SU-DHL-6 (cell line): Measurements from ENCODE around the gene ERBB2.

Experiments
- H2AFZ ChIP-seq: fragments of 200-600 bp; sonication (generic); 2 replicates; pipeline ENCODE4 v1.6.1; 2014; ENCODE audit warnings: low read depth, mild to moderate bottlenecking, moderate library complexity, mixed read lengths, antibody characterized with exemption, low read length; ENCODE audit not compliant: severe bottlenecking
- H3F3A ChIP-seq: fragments of 200-600 bp; shearing (Covaris generic); 2 replicates; pipeline ENCODE4 v1.6.0; 2016; ENCODE audit warnings: antibody characterized with exemption, mild to moderate bottlenecking; ENCODE audit not compliant: insufficient read depth
- H3K27ac ChIP-seq: fragments of 200-600 bp; sonication (generic); 2 replicates; pipeline ENCODE4 v1.5.1; 2016; ENCODE audit warnings: low read depth, mild to moderate bottlenecking, low read length, moderate library complexity, mixed read lengths
- H3K27me3 ChIP-seq: fragments of 200-600 bp; sonication (generic), shearing (Covaris generic); 2 replicates; pipeline ENCODE4 v1.6.0; 2014; ENCODE audit warnings: mild to moderate bottlenecking, low read length
- H3K36me3 ChIP-seq: fragments of 200-600 bp; sonication (generic); 2 replicates; pipeline ENCODE4 v1.6.1; 2014; ENCODE audit warnings: mild to moderate bottlenecking, low read length, mixed read lengths
- H3K4me2 ChIP-seq: fragments of 300-600, 200-600 bp; shearing (Covaris generic), sonication (generic); 2 replicates; pipeline ENCODE4 v1.6.0; 2014; ENCODE audit warnings: low read length, low read depth, mild to moderate bottlenecking; ENCODE audit not compliant: poor library complexity, severe bottlenecking
- H3K4me3 ChIP-seq: fragments of 200-600 bp; sonication (generic); 2 replicates; pipeline ENCODE4 v1.5.1; 2014; ENCODE audit warnings: antibody characterized with exemption, low read length, mild to moderate bottlenecking, mixed read lengths; ENCODE audit not compliant: insufficient read depth, poor library complexity, severe bottlenecking
- H3K79me2 ChIP-seq: fragments of 200-600 bp; sonication (generic); 2 replicates; pipeline ENCODE4 v1.6.1; 2014; ENCODE audit warnings: mild to moderate bottlenecking, low read length, moderate library complexity; ENCODE audit not compliant: insufficient read depth
- H3K9ac ChIP-seq: fragments of 200-600 bp; sonication (generic); 2 replicates; pipeline ENCODE4 v1.7.0; 2014; ENCODE audit warnings: mild to moderate bottlenecking, low read length
- H3K9me2 ChIP-seq: fragments of 200-600 bp; sonication (generic); replicated peaks from 2 replicates; pipeline ENCODE4 v1.6.1; 2014; ENCODE audit warnings: low read length; ENCODE audit not compliant: insufficient read depth
- H3K9me3 ChIP-seq: fragments of 200-600 bp; sonication (generic); 2 replicates; pipeline ENCODE4 v1.6.1; 2014; ENCODE audit warnings: low read length, mixed read lengths; ENCODE audit not compliant: insufficient read depth
- H4K20me1 ChIP-seq: fragments of 200-600 bp; sonication (generic); 2 replicates; pipeline ENCODE4 v1.6.1; 2014; ENCODE audit warnings: low read depth, mild to moderate bottlenecking, antibody characterized with exemption, low read length, moderate library complexity, mixed read lengths
- EZH2phosphoT487 ChIP-seq: fragments of 200-600 bp; sonication (generic), shearing (Covaris generic); conservative IDR thresholded peaks from 2 replicates; pipeline ENCODE4 v1.6.1; 2018; ENCODE audit warnings: mild to moderate bottlenecking, antibody characterized with exemption, low read length, moderate library complexity, mixed read lengths
- TF ChIP-seq, protein P1 (sequence below): fragments of 200-600 bp; sonication (generic); IDR thresholded peaks from one replicate; pipeline ENCODE4 v1.5.1; 2017; ENCODE audit warnings: antibody characterized with exemption, mild to moderate bottlenecking, low read length, moderate library complexity; ENCODE audit not compliant: insufficient read depth, poor library complexity, severe bottlenecking

ERBB2 gene

DNA sequence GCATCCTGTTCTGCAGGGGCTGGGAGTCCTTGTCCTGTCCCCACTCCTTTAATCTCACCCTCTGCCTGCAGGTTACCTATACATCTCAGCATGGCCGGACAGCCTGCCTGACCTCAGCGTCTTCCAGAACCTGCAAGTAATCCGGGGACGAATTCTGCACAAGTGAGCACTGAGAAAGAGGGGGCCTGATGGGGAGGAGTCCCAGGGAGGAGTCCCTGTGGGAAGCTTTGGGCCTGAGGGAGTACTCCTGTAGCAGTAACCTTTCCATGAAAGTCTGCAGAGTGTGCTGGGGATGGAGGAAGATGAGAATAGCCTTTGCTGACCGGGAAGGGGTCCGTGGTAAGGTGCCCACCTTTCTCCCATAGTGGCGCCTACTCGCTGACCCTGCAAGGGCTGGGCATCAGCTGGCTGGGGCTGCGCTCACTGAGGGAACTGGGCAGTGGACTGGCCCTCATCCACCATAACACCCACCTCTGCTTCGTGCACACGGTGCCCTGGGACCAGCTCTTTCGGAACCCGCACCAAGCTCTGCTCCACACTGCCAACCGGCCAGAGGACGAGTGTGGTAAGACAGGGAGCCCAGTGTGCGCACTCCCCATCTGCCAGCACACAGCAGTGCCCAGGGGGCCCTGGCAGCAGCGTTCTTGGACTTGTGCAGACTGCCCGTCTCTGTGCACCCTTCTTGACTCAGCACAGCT lies 15.7 kb downstream of the ERBB2 start:
- no peaks in the 10 kb centered on the region for H3K9me2 ChIP-seq

DNA sequence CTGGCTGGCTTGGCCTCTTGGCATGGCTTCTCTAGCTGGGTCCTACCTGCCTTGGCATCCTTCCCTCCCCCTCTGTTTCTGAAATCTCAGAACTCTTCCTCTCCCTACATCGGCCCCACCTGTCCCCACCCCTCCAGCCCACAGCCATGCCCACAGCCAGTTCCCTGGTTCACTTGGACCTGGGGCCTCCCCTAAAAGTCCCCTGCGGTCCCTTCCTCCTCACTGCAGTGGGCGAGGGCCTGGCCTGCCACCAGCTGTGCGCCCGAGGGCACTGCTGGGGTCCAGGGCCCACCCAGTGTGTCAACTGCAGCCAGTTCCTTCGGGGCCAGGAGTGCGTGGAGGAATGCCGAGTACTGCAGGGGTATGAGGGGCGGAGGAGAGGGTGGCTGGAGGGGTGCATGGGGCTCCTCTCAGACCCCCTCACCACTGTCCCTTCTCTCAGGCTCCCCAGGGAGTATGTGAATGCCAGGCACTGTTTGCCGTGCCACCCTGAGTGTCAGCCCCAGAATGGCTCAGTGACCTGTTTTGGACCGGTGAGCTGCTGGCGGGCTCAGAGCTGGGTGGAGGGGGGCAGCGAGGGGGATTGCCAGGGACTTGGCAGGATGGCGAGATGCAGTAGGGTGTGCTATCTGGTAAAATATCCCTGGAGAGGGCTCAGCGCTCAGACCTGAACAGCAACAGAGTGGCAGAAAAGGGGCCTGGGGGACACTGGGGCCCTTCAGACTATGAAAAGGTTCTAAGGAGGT lies 16.4 kb downstream of the ERBB2 start:
- H3K27ac ChIP-seq, result no peak overlapping the region
- H3K9ac ChIP-seq, result no peak overlapping the region
- H3K4me3 ChIP-seq, result no peak overlapping the region
- no peaks in the 10 kb centered on the region for H4K20me1 ChIP-seq
- no peak overlapping the region for H3K4me2 ChIP-seq
- H3K27me3 ChIP-seq, result no peaks in the 10 kb centered on the region
- H3K79me2 ChIP-seq, result no peaks in the 10 kb centered on the region
- no peaks in the 10 kb centered on the region for H3K9me2 ChIP-seq
- no peaks in the 10 kb centered on the region for H3F3A ChIP-seq
- no peak for TF ChIP-seq EZH2phosphoT487
- TF ChIP-seq, protein P1, sequence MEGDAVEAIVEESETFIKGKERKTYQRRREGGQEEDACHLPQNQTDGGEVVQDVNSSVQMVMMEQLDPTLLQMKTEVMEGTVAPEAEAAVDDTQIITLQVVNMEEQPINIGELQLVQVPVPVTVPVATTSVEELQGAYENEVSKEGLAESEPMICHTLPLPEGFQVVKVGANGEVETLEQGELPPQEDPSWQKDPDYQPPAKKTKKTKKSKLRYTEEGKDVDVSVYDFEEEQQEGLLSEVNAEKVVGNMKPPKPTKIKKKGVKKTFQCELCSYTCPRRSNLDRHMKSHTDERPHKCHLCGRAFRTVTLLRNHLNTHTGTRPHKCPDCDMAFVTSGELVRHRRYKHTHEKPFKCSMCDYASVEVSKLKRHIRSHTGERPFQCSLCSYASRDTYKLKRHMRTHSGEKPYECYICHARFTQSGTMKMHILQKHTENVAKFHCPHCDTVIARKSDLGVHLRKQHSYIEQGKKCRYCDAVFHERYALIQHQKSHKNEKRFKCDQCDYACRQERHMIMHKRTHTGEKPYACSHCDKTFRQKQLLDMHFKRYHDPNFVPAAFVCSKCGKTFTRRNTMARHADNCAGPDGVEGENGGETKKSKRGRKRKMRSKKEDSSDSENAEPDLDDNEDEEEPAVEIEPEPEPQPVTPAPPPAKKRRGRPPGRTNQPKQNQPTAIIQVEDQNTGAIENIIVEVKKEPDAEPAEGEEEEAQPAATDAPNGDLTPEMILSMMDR, result no peak
- H3K36me3 ChIP-seq, result no peaks in the 10 kb centered on the region
- no peaks in the 10 kb centered on the region for H3K9me3 ChIP-seq
- H2AFZ ChIP-seq, result no peak overlapping the region

More for the DNA sequence above, 15.7 kb downstream of the ERBB2 start:
- Histone ChIP-seq H3F3A (no peaks in the 10 kb centered on the region), H3K79me2 (no peaks in the 10 kb centered on the region), H3K4me2 (no peak overlapping the region), H3K27me3 (no peaks in the 10 kb centered on the region), H3K27ac (no peak overlapping the region), H3K9me3 (no peaks in the 10 kb centered on the region), H4K20me1 (no peaks in the 10 kb centered on the region), H2AFZ (no peak overlapping the region), H3K9ac (no peak overlapping the region), H3K36me3 (no peaks in the 10 kb centered on the region), H3K4me3 (no peak overlapping the region)
- TF ChIP-seq, protein P1, result no peak
- TF ChIP-seq EZH2phosphoT487, result no peak

DNA sequence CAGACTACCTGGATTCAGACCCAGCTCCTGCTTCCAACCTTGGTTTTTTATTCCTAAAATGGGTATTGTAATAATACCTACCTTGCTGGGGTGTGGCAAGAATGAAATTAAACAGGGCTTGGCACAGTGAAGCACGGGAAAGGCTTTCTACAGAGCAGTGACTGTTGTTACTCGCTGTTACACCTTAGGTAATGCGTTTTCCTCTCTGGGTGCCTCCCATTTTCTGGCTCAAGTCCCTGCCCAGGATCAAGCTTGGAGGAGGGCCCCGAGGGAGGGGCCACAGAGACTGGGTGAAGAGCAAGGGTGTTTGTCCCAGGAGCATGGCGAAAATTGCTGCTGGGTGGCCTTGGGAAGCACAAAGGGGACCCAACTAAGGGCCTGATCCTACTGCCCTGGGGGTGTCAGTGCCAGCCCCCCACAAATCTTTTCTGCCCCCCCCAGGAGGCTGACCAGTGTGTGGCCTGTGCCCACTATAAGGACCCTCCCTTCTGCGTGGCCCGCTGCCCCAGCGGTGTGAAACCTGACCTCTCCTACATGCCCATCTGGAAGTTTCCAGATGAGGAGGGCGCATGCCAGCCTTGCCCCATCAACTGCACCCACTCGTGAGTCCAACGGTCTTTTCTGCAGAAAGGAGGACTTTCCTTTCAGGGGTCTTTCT lies 17.1 kb downstream of the ERBB2 start:
- Histone ChIP-seq H3K9me3 (no peaks in the 10 kb centered on the region), H3K27me3 (no peaks in the 10 kb centered on the region), H3K4me3 (no peak overlapping the region), H3K4me2 (no peak overlapping the region), H3F3A (no peaks in the 10 kb centered on the region), H3K9me2 (no peaks in the 10 kb centered on the region), H4K20me1 (no peaks in the 10 kb centered on the region), H3K79me2 (no peaks in the 10 kb centered on the region), H2AFZ (no peak overlapping the region), H3K27ac (no peak overlapping the region), H3K36me3 (no peaks in the 10 kb centered on the region), H3K9ac (no peak overlapping the region)
- no peak for TF ChIP-seq EZH2phosphoT487
- TF ChIP-seq, protein P1, result no peak
